ENCODE measurements around the gene WDFY4.

WDFY4 gene

GRCh38 chr10:48946891-48947500 is 262.3 kb downstream of the WDFY4 start:
- no peak overlapping the region for H3K27ac ChIP-seq
- DNase-seq: no peak
- TF ChIP-seq, protein P1, sequence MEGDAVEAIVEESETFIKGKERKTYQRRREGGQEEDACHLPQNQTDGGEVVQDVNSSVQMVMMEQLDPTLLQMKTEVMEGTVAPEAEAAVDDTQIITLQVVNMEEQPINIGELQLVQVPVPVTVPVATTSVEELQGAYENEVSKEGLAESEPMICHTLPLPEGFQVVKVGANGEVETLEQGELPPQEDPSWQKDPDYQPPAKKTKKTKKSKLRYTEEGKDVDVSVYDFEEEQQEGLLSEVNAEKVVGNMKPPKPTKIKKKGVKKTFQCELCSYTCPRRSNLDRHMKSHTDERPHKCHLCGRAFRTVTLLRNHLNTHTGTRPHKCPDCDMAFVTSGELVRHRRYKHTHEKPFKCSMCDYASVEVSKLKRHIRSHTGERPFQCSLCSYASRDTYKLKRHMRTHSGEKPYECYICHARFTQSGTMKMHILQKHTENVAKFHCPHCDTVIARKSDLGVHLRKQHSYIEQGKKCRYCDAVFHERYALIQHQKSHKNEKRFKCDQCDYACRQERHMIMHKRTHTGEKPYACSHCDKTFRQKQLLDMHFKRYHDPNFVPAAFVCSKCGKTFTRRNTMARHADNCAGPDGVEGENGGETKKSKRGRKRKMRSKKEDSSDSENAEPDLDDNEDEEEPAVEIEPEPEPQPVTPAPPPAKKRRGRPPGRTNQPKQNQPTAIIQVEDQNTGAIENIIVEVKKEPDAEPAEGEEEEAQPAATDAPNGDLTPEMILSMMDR (IDR thresholded peaks at IDR 0.05; ENCODE audit: low read depth, low read length): no peak
- H3K36me3 ChIP-seq: no peaks in the 10 kb centered on the region
- H3K27me3 ChIP-seq (ENCODE audit: insufficient read depth, low read depth, severe bottlenecking): peaks cover 18% of the 10 kb centered on the region
- no peaks in the 10 kb centered on the region for H3K9me3 ChIP-seq (ENCODE audit: severe bottlenecking)
- no peak overlapping the region for H3K4me3 ChIP-seq (ENCODE audit: low read depth, low read length)

- H3K36me3 ChIP-seq: no peaks in the 10 kb centered on the region
- no peak for DNase-seq
- H3K4me3 ChIP-seq (ENCODE audit: low read depth, low read length): no peak overlapping the region
- TF ChIP-seq, protein P1 (IDR thresholded peaks at IDR 0.05; ENCODE audit: low read depth, low read length): no peak
- H3K27ac ChIP-seq: no peak overlapping the region
- peaks cover 20% of the 10 kb centered on the region for H3K27me3 ChIP-seq (ENCODE audit: insufficient read depth, low read depth, severe bottlenecking)
- no peaks in the 10 kb centered on the region for H3K9me3 ChIP-seq (ENCODE audit: severe bottlenecking)
Measured at GRCh38 chr10:48947690-48948469, 263.2 kb downstream of the WDFY4 start.

DNA sequence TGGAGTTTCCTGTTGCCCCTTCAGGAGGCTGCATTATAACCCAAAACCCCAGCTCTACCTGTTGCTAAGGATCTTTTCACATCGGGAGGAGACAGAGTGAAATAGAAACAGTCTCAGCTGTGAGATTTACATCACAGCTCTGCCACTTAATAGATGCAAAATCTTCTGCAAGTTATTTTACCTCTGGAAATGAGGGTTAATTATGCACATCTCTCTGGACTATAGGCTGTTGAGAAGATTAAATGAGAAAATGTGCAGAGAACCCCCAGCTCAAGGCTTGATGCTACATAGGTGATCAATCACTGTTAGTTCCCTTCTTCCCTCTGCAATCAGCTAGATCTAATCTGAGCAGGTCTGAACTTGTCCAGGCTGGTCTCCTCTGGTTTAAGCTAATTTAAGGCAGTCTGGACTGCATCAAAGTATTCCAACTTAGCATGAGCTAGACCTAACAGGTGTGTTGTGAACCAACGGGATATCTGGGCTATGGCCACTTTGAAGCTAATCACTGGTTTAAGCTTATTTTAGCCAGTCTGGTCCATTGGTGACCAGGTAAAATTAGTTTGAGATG is 263.9 kb downstream of the WDFY4 start:
- TF ChIP-seq, protein P1 (IDR thresholded peaks at IDR 0.05; ENCODE audit: low read depth, low read length): no peak
- Histone ChIP-seq H3K9me3 (ENCODE audit: severe bottlenecking) (no peaks in the 10 kb centered on the region), H3K4me3 (ENCODE audit: low read depth, low read length) (no peak overlapping the region), H3K27ac (no peak overlapping the region), H3K27me3 (ENCODE audit: insufficient read depth, low read depth, severe bottlenecking) (peaks cover 21% of the 10 kb centered on the region), H3K36me3 (no peaks in the 10 kb centered on the region)
- DNase-seq: peak; percentile 37

- H3K27ac ChIP-seq: no peak overlapping the region
- DNase-seq: no peak
- TF ChIP-seq, protein P1 (IDR thresholded peaks at IDR 0.05; ENCODE audit: low read depth, low read length): no peak
- H3K4me3 ChIP-seq (ENCODE audit: low read depth, low read length): no peak overlapping the region
- no peaks in the 10 kb centered on the region for H3K36me3 ChIP-seq
- no peaks in the 10 kb centered on the region for H3K9me3 ChIP-seq (ENCODE audit: severe bottlenecking)
- peaks cover 17% of the 10 kb centered on the region for H3K27me3 ChIP-seq (ENCODE audit: insufficient read depth, low read depth, severe bottlenecking)
Measured at GRCh38 chr10:48951707-48952106, 267.0 kb downstream of the WDFY4 start.

DNA sequence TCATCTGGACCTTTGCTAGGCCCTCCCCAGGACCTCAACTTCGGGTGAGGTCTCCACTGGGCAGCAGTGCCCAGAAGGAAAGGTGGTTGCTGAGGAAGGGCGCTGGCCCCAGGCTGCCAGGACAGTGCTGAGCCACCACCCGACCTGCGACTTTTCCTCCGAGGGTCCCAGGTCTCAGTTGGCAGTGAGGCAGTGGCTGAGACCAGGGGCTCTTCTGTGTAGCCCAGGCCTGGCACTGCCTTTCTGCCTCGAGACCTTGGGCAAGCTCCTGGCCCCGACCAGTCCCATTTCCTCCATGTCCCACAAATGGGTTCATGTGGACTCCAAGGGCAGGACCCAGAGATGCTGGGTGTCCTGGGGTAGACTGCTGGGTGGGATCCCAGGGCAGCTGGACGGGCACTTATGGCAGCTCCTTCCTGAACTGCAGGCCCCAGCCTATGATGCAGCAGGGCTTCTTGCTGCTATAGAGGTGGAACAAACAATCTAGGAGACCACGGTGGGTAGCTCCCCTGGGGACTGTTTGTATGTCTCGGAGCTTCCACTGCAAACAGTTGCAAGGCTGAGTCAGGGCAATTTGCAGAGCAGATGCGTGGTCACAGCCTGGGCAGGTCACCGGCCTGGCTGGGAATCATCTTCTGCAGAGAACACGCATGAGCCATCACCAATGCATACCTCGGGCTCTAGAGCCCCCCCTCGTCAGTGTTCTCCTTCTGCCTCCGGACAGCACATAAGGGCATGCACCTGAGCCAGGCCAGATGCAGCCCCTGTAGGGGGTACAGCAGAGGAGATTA is 272.9 kb downstream of the WDFY4 start:
- H3K9me3 ChIP-seq (ENCODE audit: severe bottlenecking): no peaks in the 10 kb centered on the region

More for the DNA sequence above, 272.9 kb downstream of the WDFY4 start:
- no peak for DNase-seq
- peaks cover 6% of the 10 kb centered on the region for H3K27me3 ChIP-seq (ENCODE audit: insufficient read depth, low read depth, severe bottlenecking)
- no peak overlapping the region for H3K4me3 ChIP-seq (ENCODE audit: low read depth, low read length)
- TF ChIP-seq, protein P1 (IDR thresholded peaks at IDR 0.05; ENCODE audit: low read depth, low read length): no peak
- no peak overlapping the region for H3K27ac ChIP-seq
- H3K36me3 ChIP-seq: no peaks in the 10 kb centered on the region
